HEK293 (cell line): ENCODE data around the gene ZFP91.

ENCODE experiments used
- CTCF ChIA-PET: fragments of 350-600 bp; formaldehyde crosslinking; extraction: SDS; loops from one replicate; lab custom pipeline; 2021; ENCODE audit warnings: antibody characterized with exemption; lab: Yijun Ruan, JAX
- POLR2A ChIA-PET: fragments of 300-600 bp; formaldehyde crosslinking; extraction: SDS; loops from one replicate; lab custom pipeline; 2020; ENCODE audit warnings: antibody characterized with exemption, inconsistent platforms; lab: Yijun Ruan, JAX
- H3K27ac ChIP-seq: fragments of 200-500 bp; sonication (Bioruptor generic); 2 replicates; pipeline ENCODE4 v1.5.1; 2014; ENCODE audit warnings: low read depth, low read length, control low read depth, inconsistent platforms; ENCODE audit errors: extremely low read depth
- H3K36me3 ChIP-seq, 2 experiments: fragments of 200-500 bp in 1 of 2; sonication (Bioruptor generic) in 1 of 2; 1 replicate in 1 of 2; 2 replicates in 1 of 2; pipeline ENCODE4 v1.5.1; 2014 to 2017; ENCODE audit warnings: inconsistent platforms in 2 of 2, low read length in 2 of 2; ENCODE audit not compliant: control insufficient read depth in 2 of 2, insufficient read depth in 1 of 2
- H3K4me1 ChIP-seq: fragments of 200-500 bp; sonication (Bioruptor generic); 2 replicates; pipeline ENCODE4 v1.5.1; 2014; ENCODE audit warnings: mild to moderate bottlenecking, low read length, inconsistent platforms; ENCODE audit not compliant: control insufficient read depth, insufficient read depth
- H3K4me3 ChIP-seq: 2 replicates; pipeline ENCODE4 v1.5.1; 2011; ENCODE audit warnings: low read depth, mild to moderate bottlenecking, control low read depth, low read length, moderate library complexity
- H3K9me3 ChIP-seq: fragments of 200-500 bp; sonication (Bioruptor generic); 2 replicates; pipeline ENCODE4 v1.5.1; 2014; ENCODE audit warnings: low read depth, low read length, inconsistent platforms; ENCODE audit not compliant: control insufficient read depth, insufficient read depth
- KLF16 ChIP-seq: fragments of 450-650 bp; formaldehyde crosslinking; IDR thresholded peaks from 2 replicates; pipeline ENCODE4 v1.5.1; 2017; ENCODE audit warnings: missing biosample characterization, missing genetic modification characterization
- KLF9 ChIP-seq: fragments of 450-650 bp; formaldehyde crosslinking; IDR thresholded peaks from 2 replicates; pipeline ENCODE4 v1.5.1; 2016; ENCODE audit warnings: missing biosample characterization, missing genetic modification characterization, low read depth
- OSR2 ChIP-seq: fragments of 450-650 bp; formaldehyde crosslinking; IDR thresholded peaks from 2 replicates; pipeline ENCODE4 v1.5.1; 2016; ENCODE audit warnings: missing biosample characterization, missing genetic modification characterization
- PRDM1 ChIP-seq: fragments of 450-650 bp; formaldehyde crosslinking; IDR thresholded peaks from 2 replicates; pipeline ENCODE4; 2016; ENCODE audit warnings: missing biosample characterization, missing genetic modification characterization
- PRDM6 ChIP-seq: fragments of 450-650 bp; formaldehyde crosslinking; IDR thresholded peaks from 2 replicates; pipeline ENCODE4 v1.5.1; 2017; ENCODE audit warnings: missing biosample characterization, missing genetic modification characterization
- REST ChIP-seq: fragments of 450-650 bp; formaldehyde crosslinking; IDR thresholded peaks from 2 replicates; pipeline ENCODE4 v1.5.1; 2016; ENCODE audit warnings: missing biosample characterization, missing genetic modification characterization
- SALL2 ChIP-seq: fragments of 450-650 bp; formaldehyde crosslinking; IDR thresholded peaks from 2 replicates; pipeline ENCODE4 v1.5.0; 2017; ENCODE audit warnings: missing biosample characterization, mild to moderate bottlenecking, missing genetic modification characterization, borderline replicate concordance
- SP2 ChIP-seq: fragments of 450-650 bp; formaldehyde crosslinking; IDR thresholded peaks from 2 replicates; pipeline ENCODE4 v1.5.1; 2016; ENCODE audit warnings: missing biosample characterization, missing genetic modification characterization
- SP7 ChIP-seq: fragments of 450-650 bp; formaldehyde crosslinking; IDR thresholded peaks from 2 replicates; pipeline ENCODE4 v1.5.1; 2016; ENCODE audit warnings: missing biosample characterization, missing genetic modification characterization
- TCF7L2 ChIP-seq: IDR thresholded peaks from 2 replicates; pipeline ENCODE4 v1.6.1; 2011; ENCODE audit warnings: low read depth, mild to moderate bottlenecking, inconsistent platforms, low read length, moderate library complexity, borderline replicate concordance
- ZBTB1 ChIP-seq: fragments of 450-650 bp; formaldehyde crosslinking; IDR thresholded peaks from 2 replicates; pipeline ENCODE4 v1.5.1; 2016; ENCODE audit warnings: missing biosample characterization, missing genetic modification characterization
- ZBTB10 ChIP-seq: fragments of 450-650 bp; formaldehyde crosslinking; IDR thresholded peaks from 2 replicates; pipeline ENCODE4 v1.5.1; 2016; ENCODE audit warnings: missing biosample characterization, missing genetic modification characterization
- ZBTB26 ChIP-seq: fragments of 450-650 bp; formaldehyde crosslinking; optimal IDR thresholded peaks from 2 replicates; pipeline ENCODE3; 2016; ENCODE audit warnings: missing biosample characterization, mild to moderate bottlenecking, missing genetic modification characterization
- ZBTB8A ChIP-seq: fragments of 450-650 bp; formaldehyde crosslinking; IDR thresholded peaks from 2 replicates; pipeline ENCODE4 v1.5.1; 2016; ENCODE audit warnings: missing biosample characterization, missing genetic modification characterization
- ZNF202 ChIP-seq: fragments of 450-650 bp; formaldehyde crosslinking; IDR thresholded peaks from 2 replicates; pipeline ENCODE4 v1.5.1; 2016; ENCODE audit warnings: missing biosample characterization, missing genetic modification characterization, borderline replicate concordance
- ZNF26 ChIP-seq: fragments of 450-650 bp; formaldehyde crosslinking; IDR thresholded peaks from 2 replicates; pipeline ENCODE4 v1.5.1; 2016; ENCODE audit warnings: missing biosample characterization, missing genetic modification characterization
- ZNF266 ChIP-seq: fragments of 450-650 bp; formaldehyde crosslinking; IDR thresholded peaks from 2 replicates; pipeline ENCODE4 v1.5.1; 2016; ENCODE audit warnings: missing biosample characterization, missing genetic modification characterization, low read depth
- ZNF391 ChIP-seq: fragments of 450-650 bp; formaldehyde crosslinking; IDR thresholded peaks from 2 replicates; pipeline ENCODE4 v1.5.1; 2016; ENCODE audit warnings: low read depth, missing biosample characterization, missing genetic modification characterization, borderline replicate concordance
- ZNF404 ChIP-seq: fragments of 450-650 bp; formaldehyde crosslinking; IDR thresholded peaks from 2 replicates; pipeline ENCODE4 v1.5.1; 2017; ENCODE audit warnings: missing biosample characterization, missing genetic modification characterization
- ZNF621 ChIP-seq: fragments of 450-650 bp; formaldehyde crosslinking; IDR thresholded peaks from 2 replicates; pipeline ENCODE4 v1.5.1; 2017; ENCODE audit warnings: missing biosample characterization, missing genetic modification characterization
- ZNF624 ChIP-seq: fragments of 450-650 bp; formaldehyde crosslinking; IDR thresholded peaks from 2 replicates; pipeline ENCODE4 v1.5.1; 2017; ENCODE audit warnings: missing biosample characterization, missing genetic modification characterization
- ZNF692 ChIP-seq: fragments of 450-650 bp; formaldehyde crosslinking; IDR thresholded peaks from 2 replicates; pipeline ENCODE4 v1.5.1; 2016; ENCODE audit warnings: missing biosample characterization, missing genetic modification characterization
- ZNF76 ChIP-seq: fragments of 450-650 bp; formaldehyde crosslinking; IDR thresholded peaks from 2 replicates; pipeline ENCODE4; 2016; ENCODE audit warnings: low read depth, missing biosample characterization, missing genetic modification characterization, borderline replicate concordance
- ZNF785 ChIP-seq: fragments of 450-650 bp; formaldehyde crosslinking; IDR thresholded peaks from 2 replicates; pipeline ENCODE4 v1.5.1; 2016; ENCODE audit warnings: missing biosample characterization, missing genetic modification characterization
- ZNF830 ChIP-seq: fragments of 450-650 bp; IDR thresholded peaks from 2 replicates; pipeline ENCODE4 v1.5.0; 2018; ENCODE audit warnings: missing biosample characterization, missing genetic modification characterization, low read depth, mild to moderate bottlenecking, moderate library complexity

ZFP91 gene

GRCh38 chr11:58647866-58648265, 69.0 kb downstream of the ZFP91 start:
- Histone ChIP-seq H3K27ac (no peak overlapping the region), H3K4me1 (no peaks in the 10 kb centered on the region), H3K9me3 (no peaks in the 10 kb centered on the region), H3K36me3 (no peaks in the 10 kb centered on the region), H3K4me3 (no peak overlapping the region)
- no peak for TF ChIP-seq ZBTB8A (tag by site-specific recombination)
- no peak for TF ChIP-seq ZBTB26
- TF ChIP-seq SALL2 = no peak
- no peak for TF ChIP-seq SP7
- TF ChIP-seq ZNF785 = no peak
- TF ChIP-seq ZNF266 (tag by site-specific recombination) = no peak
- TF ChIP-seq ZNF830 (tag by site-specific recombination) = no peak
- no peak for TF ChIP-seq ZNF404
- TF ChIP-seq KLF16 (tag by site-specific recombination) = no peak
- no peak for TF ChIP-seq ZNF26 (tag by site-specific recombination)
- TF ChIP-seq PRDM6 (tag by site-specific recombination) = no peak
- no peak for TF ChIP-seq ZNF202
- TF ChIP-seq OSR2 (tag by site-specific recombination) = no peak
- TF ChIP-seq REST (tag by site-specific recombination) = no peak
- TF ChIP-seq ZNF621 (tag by site-specific recombination) = no peak
- ChIA-PET POLR2A (no interaction called here), CTCF (interaction anchor here (0.7 kb wide), 1 partner anchor 11 kb away, joined by 3 read pairs; no protein-coding TSS in a partner anchor)

GRCh38 chr11:58649623-58650022, 70.8 kb downstream of the ZFP91 start:
- H3K4me1 ChIP-seq = no peaks in the 10 kb centered on the region
- ChIA-PET POLR2A (no interaction called here), CTCF (interaction anchor here (0.6 to 1.4 kb wide), 4 partner anchors 10 to 25 kb away, joined by 3 to 4 read pairs (median 4); no protein-coding TSS in a partner anchor)
- no peak overlapping the region for H3K27ac ChIP-seq
- H3K4me3 ChIP-seq = no peak overlapping the region
- no peaks in the 10 kb centered on the region for H3K9me3 ChIP-seq
- no peaks in the 10 kb centered on the region for H3K36me3 ChIP-seq
- TF ChIP-seq PRDM1 (tag by site-specific recombination) (no peak), KLF9 (tag by site-specific recombination) (no peak), ZBTB1 (no peak), SP2 (tag by site-specific recombination) (no peak), ZNF692 (no peak), ZBTB10 (tag by site-specific recombination) (no peak), ZNF391 (tag by site-specific recombination) (no peak), TCF7L2 (no peak), ZNF76 (tag by site-specific recombination) (no peak), ZNF624 (tag by site-specific recombination) (no peak)
